Sigmoid colon (tissue), 4 donors: Measurements from ENCODE around the gene FAM114A1.

ENCODE experiments used
- EP300 ChIP-seq, 4 donors: sonication (generic); formaldehyde crosslinking; IDR thresholded peaks; one replicate each; pipeline ENCODE4 v1.6.1; 2017; ENCODE audit warnings: antibody characterized with exemption in 4 of 4
- POLR2A ChIP-seq, 2 donors: fragments of 450-650 bp; IDR thresholded peaks; one replicate each; pipeline ENCODE4 v1.6.1; 2016; ENCODE audit warnings: antibody characterized with exemption in 2 of 2, mild to moderate bottlenecking in 2 of 2, moderate library complexity in 2 of 2
- TF ChIP-seq, protein P1 (sequence below), 4 experiments: fragments of 450-650 bp in 3 of 4; fragments of 200-600 bp in 1 of 4; IDR thresholded peaks; one replicate each; pipeline ENCODE4 v1.5.1; 2016 to 2019; ENCODE audit warnings: antibody characterized with exemption in 4 of 4, mild to moderate bottlenecking in 3 of 4, moderate library complexity in 2 of 4

DNA sequence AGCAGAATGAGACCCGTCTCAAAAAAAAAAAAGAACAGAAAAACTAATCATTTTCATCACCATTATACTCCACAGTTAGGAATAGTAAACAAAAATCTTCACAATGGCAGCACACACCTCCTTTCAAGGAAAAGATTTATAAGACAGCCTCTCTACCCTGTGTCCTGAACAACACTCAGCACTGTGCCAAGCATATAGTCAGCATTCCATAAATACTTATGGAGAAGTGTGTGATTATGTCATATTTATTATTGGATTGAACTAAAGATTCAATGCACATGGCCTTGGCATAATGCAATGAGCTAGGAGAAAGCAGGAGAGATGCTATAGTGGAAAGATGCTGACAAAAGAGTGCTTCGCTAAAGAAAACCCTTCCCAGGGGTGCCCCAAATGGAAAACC, 52.6 kb downstream of the FAM114A1 start:
- no peak for TF ChIP-seq EP300 (IDR thresholded peaks at IDR 0.05)
- TF ChIP-seq, protein P1, sequence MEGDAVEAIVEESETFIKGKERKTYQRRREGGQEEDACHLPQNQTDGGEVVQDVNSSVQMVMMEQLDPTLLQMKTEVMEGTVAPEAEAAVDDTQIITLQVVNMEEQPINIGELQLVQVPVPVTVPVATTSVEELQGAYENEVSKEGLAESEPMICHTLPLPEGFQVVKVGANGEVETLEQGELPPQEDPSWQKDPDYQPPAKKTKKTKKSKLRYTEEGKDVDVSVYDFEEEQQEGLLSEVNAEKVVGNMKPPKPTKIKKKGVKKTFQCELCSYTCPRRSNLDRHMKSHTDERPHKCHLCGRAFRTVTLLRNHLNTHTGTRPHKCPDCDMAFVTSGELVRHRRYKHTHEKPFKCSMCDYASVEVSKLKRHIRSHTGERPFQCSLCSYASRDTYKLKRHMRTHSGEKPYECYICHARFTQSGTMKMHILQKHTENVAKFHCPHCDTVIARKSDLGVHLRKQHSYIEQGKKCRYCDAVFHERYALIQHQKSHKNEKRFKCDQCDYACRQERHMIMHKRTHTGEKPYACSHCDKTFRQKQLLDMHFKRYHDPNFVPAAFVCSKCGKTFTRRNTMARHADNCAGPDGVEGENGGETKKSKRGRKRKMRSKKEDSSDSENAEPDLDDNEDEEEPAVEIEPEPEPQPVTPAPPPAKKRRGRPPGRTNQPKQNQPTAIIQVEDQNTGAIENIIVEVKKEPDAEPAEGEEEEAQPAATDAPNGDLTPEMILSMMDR (IDR thresholded peaks at IDR 0.05): no peak
- no peak for TF ChIP-seq POLR2A (IDR thresholded peaks at IDR 0.05)
